GM13977 (cell line): ENCODE data around the gene THSD4.

Source experiments
- DNase-seq: peaks from one replicate; pipeline ENCODE4 v3.0.0; 2012; ENCODE audit warnings: low spot score
- CTCF ChIP-seq: IDR thresholded peaks from 2 replicates; pipeline ENCODE4 v1.5.1; 2012; ENCODE audit warnings: mild to moderate bottlenecking, control low read depth; ENCODE audit not compliant: insufficient read depth; ENCODE audit errors: extremely low read depth, missing control alignments
- in situ Hi-C: fragments of 300-500 bp; cut with MboI; formaldehyde crosslinking; loops from one replicate; pipeline ENCODE4 v1.12.0; 2022; ENCODE audit warnings: low sequenced_read_pairs, low pct_unique_long_range_greater_than_20kb, mixed read lengths, inconsistent platforms; ENCODE audit not compliant: unreplicated experiment

The THSD4 gene

GRCh38 chr15:71748293-71748718, 633.0 kb downstream of the THSD4 start:
- DNase-seq = no peak
- no peak for TF ChIP-seq CTCF
- in situ Hi-C loops = no loop called here

- in situ Hi-C loops = no loop called here
- TF ChIP-seq CTCF = no peak
- no peak for DNase-seq
Observed at GRCh38 chr15:71749500-71749899, 634.2 kb downstream of the THSD4 start.

- no peak for TF ChIP-seq CTCF
- in situ Hi-C loops = no loop called here
- no peak for DNase-seq
Observed at GRCh38 chr15:71752128-71752527, 636.9 kb downstream of the THSD4 start.

- DNase-seq = peak; percentile 62
- TF ChIP-seq CTCF = peak; percentile 62
- in situ Hi-C loops = no loop called here
Observed at GRCh38 chr15:71752604-71753289, 637.5 kb downstream of the THSD4 start.

- DNase-seq = no peak
- in situ Hi-C loops = no loop called here
- no peak for TF ChIP-seq CTCF
Observed at GRCh38 chr15:71753346-71753745, 638.1 kb downstream of the THSD4 start.

- in situ Hi-C loops = no loop called here
- TF ChIP-seq CTCF = no peak
Observed at GRCh38 chr15:71754660-71755059, 639.4 kb downstream of the THSD4 start.

More at GRCh38 chr15:71754660-71755059, 639.4 kb downstream of the THSD4 start:
- DNase-seq = no peak
